Loucy (cell line): ENCODE results near the gene MDM2.

Experiments
- CTCF ChIP-seq: fragments of 200-600 bp; sonication (generic); conservative IDR thresholded peaks from 2 replicates; pipeline ENCODE4 v1.5.1; 2014; ENCODE audit warnings: mild to moderate bottlenecking, antibody characterized with exemption, low read length
- EZH2phosphoT487 ChIP-seq: fragments of 200-600 bp; IDR thresholded peaks from 2 replicates; pipeline ENCODE4 v1.6.1; 2018; ENCODE audit warnings: antibody characterized with exemption, mild to moderate bottlenecking, moderate library complexity, borderline replicate concordance

- TF ChIP-seq CTCF (no peak), EZH2phosphoT487 (no peak)
Observed at GRCh38 chr12:68863109-68863770, 55.3 kb downstream of the MDM2 start.
